Retinal pigment epithelial cell (primary cell): ENCODE measurements around the gene SUSD1.
"Not testable (repeated sequence)": the region's sequence is repeated elsewhere in the genome, so short reads cannot be mapped to it uniquely, and the experiment has no call there.

Source experiments
- DNase-seq: peaks from one replicate; pipeline ENCODE4 v3.0.0-alpha.2; 2010; ENCODE audit warnings: low read depth
- H3K4me3 ChIP-seq: 2 replicates; pipeline ENCODE4 v1.5.1; 2011; ENCODE audit warnings: mild to moderate bottlenecking, low read length, control low read depth, moderate library complexity
- TF ChIP-seq, protein P1 (sequence below): conservative IDR thresholded peaks from 2 replicates; pipeline ENCODE4 v1.5.1; 2011; ENCODE audit warnings: low read depth, low read length, control low read depth, inconsistent platforms

The SUSD1 gene

DNA sequence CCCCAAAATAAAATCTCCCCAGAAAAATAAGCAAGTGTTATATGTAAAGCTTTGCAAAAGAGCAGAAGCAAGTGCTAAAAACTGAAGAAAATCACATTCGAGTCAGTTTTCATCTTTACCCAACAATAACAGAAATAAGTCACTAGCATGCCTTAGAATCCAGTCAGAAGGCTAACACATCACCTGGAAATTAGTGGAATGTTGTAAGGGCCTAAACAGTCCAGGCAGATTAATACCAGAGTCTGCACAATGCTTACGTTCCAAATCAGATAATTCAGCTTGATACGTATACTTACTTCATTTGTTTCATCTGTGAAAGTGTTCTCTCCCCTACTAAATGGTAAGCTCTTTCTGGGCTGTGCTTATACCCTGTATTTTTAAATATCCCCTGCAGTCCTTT lies 42.7 kb downstream of the SUSD1 start:
- TF ChIP-seq, protein P1, sequence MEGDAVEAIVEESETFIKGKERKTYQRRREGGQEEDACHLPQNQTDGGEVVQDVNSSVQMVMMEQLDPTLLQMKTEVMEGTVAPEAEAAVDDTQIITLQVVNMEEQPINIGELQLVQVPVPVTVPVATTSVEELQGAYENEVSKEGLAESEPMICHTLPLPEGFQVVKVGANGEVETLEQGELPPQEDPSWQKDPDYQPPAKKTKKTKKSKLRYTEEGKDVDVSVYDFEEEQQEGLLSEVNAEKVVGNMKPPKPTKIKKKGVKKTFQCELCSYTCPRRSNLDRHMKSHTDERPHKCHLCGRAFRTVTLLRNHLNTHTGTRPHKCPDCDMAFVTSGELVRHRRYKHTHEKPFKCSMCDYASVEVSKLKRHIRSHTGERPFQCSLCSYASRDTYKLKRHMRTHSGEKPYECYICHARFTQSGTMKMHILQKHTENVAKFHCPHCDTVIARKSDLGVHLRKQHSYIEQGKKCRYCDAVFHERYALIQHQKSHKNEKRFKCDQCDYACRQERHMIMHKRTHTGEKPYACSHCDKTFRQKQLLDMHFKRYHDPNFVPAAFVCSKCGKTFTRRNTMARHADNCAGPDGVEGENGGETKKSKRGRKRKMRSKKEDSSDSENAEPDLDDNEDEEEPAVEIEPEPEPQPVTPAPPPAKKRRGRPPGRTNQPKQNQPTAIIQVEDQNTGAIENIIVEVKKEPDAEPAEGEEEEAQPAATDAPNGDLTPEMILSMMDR, result no peak
- DNase-seq, result no peak
- no peak overlapping the region for H3K4me3 ChIP-seq

DNA sequence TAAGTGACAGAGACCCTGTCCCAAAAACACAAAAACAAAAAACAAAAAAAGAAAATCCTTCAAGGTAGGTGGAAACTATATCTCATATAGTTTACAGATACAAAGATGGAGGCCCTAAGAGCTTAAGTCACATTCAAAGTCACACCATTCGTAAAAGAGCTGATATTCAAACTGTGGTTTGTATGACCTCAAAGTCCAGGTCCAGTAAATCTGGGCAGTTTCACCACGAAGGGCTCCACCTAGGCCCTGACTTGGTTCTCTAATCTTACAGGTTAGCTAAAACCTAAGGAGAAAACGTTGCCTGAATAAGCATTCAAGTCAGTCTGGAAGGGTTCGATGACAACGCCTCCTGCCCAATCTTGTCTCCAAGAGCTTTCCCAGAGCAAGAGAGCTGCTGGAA lies 44.1 kb downstream of the SUSD1 start:
- no peak for DNase-seq
- TF ChIP-seq, protein P1, result no peak
- no peak overlapping the region for H3K4me3 ChIP-seq

DNA sequence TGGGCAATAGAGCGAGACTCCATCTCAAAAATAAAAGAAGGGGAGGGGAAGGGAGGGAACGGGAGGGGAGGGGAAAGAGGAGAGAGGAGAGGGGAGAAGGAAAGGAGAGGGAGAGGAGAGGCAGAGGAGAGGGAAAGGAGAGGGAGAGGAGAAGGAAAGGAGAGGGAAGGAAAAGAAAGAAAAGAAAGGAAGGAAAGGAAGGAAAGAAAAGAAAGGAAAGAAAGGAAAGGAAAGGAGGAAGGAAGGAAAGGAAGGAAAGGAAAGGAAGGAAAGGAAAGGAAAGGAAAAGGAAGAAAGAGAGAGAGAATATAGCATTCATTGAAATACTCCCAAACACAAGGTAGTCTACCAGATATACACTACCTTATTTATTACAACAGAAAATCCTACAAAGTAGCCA lies 44.8 kb downstream of the SUSD1 start:
- H3K4me3 ChIP-seq, result no peak overlapping the region
- no peak for DNase-seq
- TF ChIP-seq, protein P1, result no peak

DNA sequence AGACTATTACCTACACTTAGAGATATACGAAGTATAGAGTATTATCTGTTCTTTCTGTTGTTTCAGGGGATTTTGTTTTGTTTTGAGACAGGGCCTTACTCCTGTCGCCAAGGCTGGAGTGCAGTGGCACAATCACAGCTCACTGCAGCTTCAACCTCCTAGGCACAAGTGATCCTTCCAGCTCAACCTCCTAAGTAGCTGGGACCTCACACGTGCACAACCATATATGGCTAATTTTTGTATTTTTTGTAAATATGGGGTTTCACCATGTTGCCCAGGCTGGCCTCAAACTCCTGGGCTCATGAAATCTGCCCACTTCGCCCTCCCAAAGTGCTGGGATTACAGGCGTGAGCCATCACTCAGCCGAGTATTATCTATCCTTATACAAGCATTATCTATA lies 45.9 kb downstream of the SUSD1 start:
- H3K4me3 ChIP-seq, result no peak overlapping the region
- TF ChIP-seq, protein P1, result no peak
- DNase-seq, result no peak

DNA sequence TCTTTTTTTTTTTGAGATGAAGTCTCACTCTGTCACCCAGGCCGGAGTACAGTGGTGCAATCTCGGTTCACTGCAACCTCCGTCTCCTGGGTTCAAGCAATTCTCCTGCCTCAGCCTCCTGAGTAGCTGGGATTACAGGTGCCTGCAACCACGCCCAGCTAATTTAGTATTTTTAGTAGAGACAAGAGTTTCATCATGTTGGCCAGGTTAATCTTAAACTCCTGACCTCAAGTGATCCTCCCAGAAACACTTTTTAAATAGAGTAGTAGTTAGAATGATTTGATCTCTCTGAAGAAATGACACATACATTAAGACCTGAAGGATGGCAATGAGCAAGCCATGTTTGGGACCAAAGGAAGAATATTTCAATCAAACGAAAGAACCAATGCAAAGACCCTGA lies 46.7 kb downstream of the SUSD1 start:
- not testable (repeated sequence) for H3K4me3 ChIP-seq, DNase-seq

DNA sequence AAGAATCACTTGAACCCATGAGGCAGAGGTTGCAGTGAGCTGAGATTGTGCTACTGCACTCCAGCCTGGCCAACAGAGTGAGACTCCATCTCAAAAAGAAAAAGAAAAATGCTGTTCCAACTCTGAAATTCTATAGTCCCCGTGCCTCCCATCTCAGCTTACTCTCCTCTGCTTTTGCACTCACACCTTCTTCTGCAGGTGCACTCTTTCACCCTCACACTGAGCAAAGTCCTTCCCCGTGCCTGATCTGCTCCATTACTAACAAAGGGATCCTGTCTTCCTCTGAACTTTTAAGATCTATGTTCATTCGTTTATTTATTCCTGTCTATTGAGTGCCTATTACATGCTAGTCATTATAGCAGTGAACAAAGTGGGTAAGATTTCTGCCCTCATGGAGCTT lies 47.8 kb downstream of the SUSD1 start:
- no peak overlapping the region for H3K4me3 ChIP-seq
- TF ChIP-seq, protein P1, result no peak
- DNase-seq, result no peak

DNA sequence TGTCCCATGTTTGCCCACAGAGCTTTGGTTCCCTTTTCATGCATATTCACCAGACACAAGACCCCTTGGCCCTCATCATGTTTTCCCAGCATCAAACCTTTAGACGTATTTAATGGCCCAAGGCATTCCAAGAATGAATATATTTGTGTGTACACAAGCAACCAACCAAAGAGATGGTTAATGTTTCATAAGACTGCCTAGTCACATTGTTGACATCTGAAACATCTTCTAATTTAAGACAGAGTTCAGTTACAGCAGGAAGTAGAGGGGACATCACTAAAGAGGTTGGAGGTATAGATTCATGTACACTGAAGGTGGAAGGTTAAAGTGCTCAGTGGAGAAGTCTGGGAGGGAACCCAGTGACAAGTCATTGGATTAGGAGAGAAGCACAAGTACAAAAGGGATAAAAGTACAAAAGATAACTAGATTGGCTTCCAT lies 49.1 kb downstream of the SUSD1 start:
- DNase-seq, result no peak
- TF ChIP-seq, protein P1, result no peak
- no peak overlapping the region for H3K4me3 ChIP-seq

DNA sequence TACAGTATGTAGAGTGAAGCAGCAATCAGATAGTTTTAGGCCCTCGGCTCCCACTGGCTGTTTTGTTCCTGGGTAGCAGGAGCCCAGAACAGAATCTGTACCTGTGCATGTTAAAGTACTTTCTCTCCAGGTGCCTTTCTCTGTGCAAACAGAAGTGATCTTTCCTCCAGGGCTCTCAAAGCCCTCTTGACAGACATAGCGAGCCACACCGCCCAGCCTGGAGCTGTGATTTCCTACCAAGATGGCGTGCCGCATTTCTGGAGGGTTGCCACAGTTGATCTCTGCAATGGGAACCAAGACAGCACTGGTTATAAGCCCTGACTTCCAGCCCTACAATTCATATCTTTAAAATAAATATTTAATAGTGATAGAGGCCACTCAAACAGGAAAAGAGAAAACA lies 50.9 kb downstream of the SUSD1 start:
- no peak overlapping the region for H3K4me3 ChIP-seq
- DNase-seq, result no peak
- TF ChIP-seq, protein P1, result no peak
